Measurements from ENCODE around the gene ZNF583.

GRCh38 chr19:56377105-56377924 is 26.8 kb upstream of the ZNF583 start:
- no peak for TF ChIP-seq GATA2 (IDR thresholded peaks at IDR 0.05; ENCODE audit: low read depth, low read length)
- no peak for TF ChIP-seq GATA3 (IDR thresholded peaks at IDR 0.05; ENCODE audit: low read depth, low read length)

All from SH-SY5Y (cell line).